ENCODE data around the gene SLC25A30. TPM values are rescaled to one million over a fixed set of nuclear protein-coding genes. Genes with fewer than 3 reads are reported as not detected.
A peak's percentile ranks its signal among the peaks of the same experiment; 100 is the strongest.

Gene SLC25A30
- total RNA-seq, 1 experiment from 2014 or later = 6.3 TPM

DNA sequence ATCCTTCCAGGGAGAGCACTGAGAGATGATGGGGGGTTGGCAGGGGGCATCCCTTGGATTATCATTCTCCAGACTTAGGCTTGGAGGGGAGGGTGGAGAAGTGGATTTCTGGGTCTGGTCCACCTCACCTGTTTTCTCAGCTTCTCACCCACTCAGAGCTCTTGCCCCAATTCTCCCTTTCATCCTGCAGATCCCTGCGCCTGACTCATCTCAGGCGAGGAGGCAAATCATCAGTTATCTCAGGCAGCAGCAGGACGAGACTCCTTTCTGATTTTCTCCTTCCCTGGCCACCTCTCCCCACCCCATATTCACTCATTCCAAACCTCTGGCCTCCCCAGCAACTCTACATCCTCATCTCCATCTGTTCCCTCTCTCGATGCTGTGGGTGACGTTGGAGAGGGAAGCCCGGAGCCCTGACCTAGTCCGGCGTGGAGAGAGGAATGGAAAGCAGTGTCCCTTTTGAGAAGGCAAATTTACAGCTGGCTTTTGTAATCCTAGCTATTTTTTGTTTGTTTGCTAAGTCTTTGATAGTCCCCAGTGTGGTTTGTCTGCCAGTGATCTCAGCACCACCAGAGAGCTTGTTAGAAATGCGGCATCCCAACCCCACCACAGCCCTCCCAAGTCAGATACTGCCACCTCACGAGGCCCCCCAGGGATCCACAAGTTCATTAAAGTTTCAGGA lies 53.2 kb downstream of the SLC25A30 start:
- no peaks in the 10 kb centered on the region for H3K79me1 ChIP-seq (ENCODE audit: insufficient read depth, low read depth, low read length, poor library complexity, severe bottlenecking)
- no peak overlapping the region for H2BK12ac ChIP-seq (ENCODE audit: insufficient read length, low read depth, low read length)
- no peaks in the 10 kb centered on the region for H3K27me3 Mint-ChIP-seq (ENCODE audit: low read depth)
- no peaks in the 10 kb centered on the region for H3K27me3 ChIP-seq (ENCODE audit: insufficient read depth, low read length)
- no peak overlapping the region for H2BK5ac ChIP-seq (ENCODE audit: insufficient read length, low read length)
- TF ChIP-seq CTCF (conservative IDR thresholded peaks at IDR 0.05) = no peak
- H2AFZ ChIP-seq (ENCODE audit: low read length) = no peak overlapping the region
- H3K23me2 ChIP-seq (ENCODE audit: insufficient read length, low read depth, low read length, poor library complexity, severe bottlenecking) = no peaks in the 10 kb centered on the region
- H3K4me3 Mint-ChIP-seq = no peak overlapping the region; a peak in 1 of 5 replicates
- no peak overlapping the region for H3K56ac ChIP-seq (ENCODE audit: insufficient read length, low read depth, low read length)
- no peak overlapping the region for H3K4ac ChIP-seq (ENCODE audit: low read depth, low read length)
- no peaks in the 10 kb centered on the region for H4K20me1 ChIP-seq (ENCODE audit: control insufficient read depth, insufficient read depth, insufficient read length)
- H3K9me3 Mint-ChIP-seq = peaks cover 10 to 14% of the 10 kb centered on the region in 2 experiments; a peak in 4 of 5 replicates
- no peak overlapping the region for H2BK15ac ChIP-seq (ENCODE audit: low read depth, low read length)
- H4K8ac ChIP-seq (replicated peaks; ENCODE audit: insufficient read length, low read depth, low read length) = no peak overlapping the region
- no peak overlapping the region for H2AK5ac ChIP-seq (ENCODE audit: insufficient read length, low read length)
- no peak overlapping the region for H3K9ac ChIP-seq (ENCODE audit: extremely low read depth, insufficient read length, low read length)
- H3T11ph ChIP-seq (ENCODE audit: low read length) = no peak overlapping the region
- no peak overlapping the region for H3K14ac ChIP-seq (ENCODE audit: insufficient read depth, low read length)
- H4K91ac ChIP-seq (ENCODE audit: insufficient read length, low read depth, low read length) = no peak overlapping the region
- H4K5ac ChIP-seq (ENCODE audit: insufficient read length, low read depth, low read length) = no peak overlapping the region
- H3K27ac ChIP-seq (ENCODE audit: insufficient read length, low read depth, low read length) = no peak overlapping the region
- no peak overlapping the region for H3K4me2 ChIP-seq (ENCODE audit: insufficient read depth, insufficient read length, low read length)
- no peak overlapping the region for H3K18ac ChIP-seq (ENCODE audit: insufficient read length, low read depth, low read length)
- no peak for DNase-seq
- H3K4me1 ChIP-seq (ENCODE audit: insufficient read depth, low read length) = no peaks in the 10 kb centered on the region
- H3K9me3 ChIP-seq (ENCODE audit: control insufficient read depth, low read depth, low read length) = no peaks in the 10 kb centered on the region
- no peak overlapping the region for H3K23ac ChIP-seq (ENCODE audit: insufficient read length, low read depth, low read length)
- no CpG with 5 or more reads among the region's 10 CpGs for WGBS (ENCODE audit: extremely low coverage, insufficient read length, low lambda C conversion rate)
- peaks cover 24 to 34% (median 24%) of the 10 kb centered on the region in 3 experiments for H3K36me3 Mint-ChIP-seq (ENCODE audit: insufficient read depth in 1 of 3, low read depth in 3 of 3)
- no peaks in the 10 kb centered on the region for H3K79me2 ChIP-seq (ENCODE audit: insufficient read depth, low read length)
- H3K27ac Mint-ChIP-seq = peak overlapping the region in 2 of 3 experiments; percentile 84 to 88; a peak in 4 of 7 replicates
- H2BK20ac ChIP-seq (ENCODE audit: low read depth, low read length, poor library complexity, severe bottlenecking) = no peak overlapping the region
- peaks cover 15 to 18% of the 10 kb centered on the region in 2 experiments for H3K4me1 Mint-ChIP-seq
- no peak overlapping the region for H2BK120ac ChIP-seq (ENCODE audit: low read depth, low read length, poor library complexity, severe bottlenecking)
